Jurkat, Clone E6-1 (cell line): Measurements from ENCODE around the gene RAE1.

ENCODE experiments used
- DNase-seq: peaks from one replicate; pipeline ENCODE4 v3.0.0-alpha.2; 2011; ENCODE audit warnings: low read depth, low spot score
- H3K4me3 ChIP-seq: 2 replicates; pipeline ENCODE4 v1.5.1; 2011; ENCODE audit warnings: mild to moderate bottlenecking, low read length, control low read depth, moderate library complexity

Gene RAE1

DNA sequence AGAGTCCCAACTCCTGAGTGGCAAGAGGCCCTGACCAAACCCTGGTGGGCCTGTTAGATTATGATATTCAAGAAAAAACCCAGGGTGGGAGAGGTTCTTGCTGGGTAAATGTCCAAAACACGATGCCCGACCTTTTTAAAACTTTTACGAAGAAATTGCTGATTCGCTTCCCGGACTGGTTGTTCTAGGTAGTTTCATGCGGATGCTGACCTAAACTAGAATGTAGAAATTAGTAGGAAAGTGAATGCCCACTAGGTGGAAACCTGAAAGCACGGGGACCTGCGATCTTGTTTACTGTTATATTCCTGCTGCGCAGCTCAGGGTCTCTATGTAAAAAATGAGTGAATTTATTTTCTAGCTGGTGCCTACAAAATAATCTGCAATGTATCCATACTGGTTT is 2.3 kb downstream of the RAE1 start:
- H3K4me3 ChIP-seq: no peak overlapping the region
- DNase-seq: no peak

DNA sequence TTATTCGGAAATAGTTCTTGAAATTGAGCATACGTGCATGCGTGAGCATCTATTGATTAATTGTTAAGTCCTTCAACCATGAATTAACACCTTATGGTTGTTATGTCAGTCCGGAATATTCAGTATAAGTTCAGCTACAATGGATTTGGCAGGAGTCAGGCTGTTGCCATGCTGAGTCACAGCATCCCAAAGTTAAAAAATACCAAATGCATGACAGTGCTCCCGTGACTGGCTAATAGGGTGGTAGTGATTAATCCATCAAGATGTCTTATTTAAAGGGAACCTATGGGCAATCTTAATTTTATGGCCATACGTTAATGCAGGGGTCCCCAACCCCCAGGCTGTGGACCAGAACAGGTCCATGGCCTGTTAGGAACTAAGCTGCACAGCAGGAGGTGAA is 10.5 kb downstream of the RAE1 start:
- no peak for DNase-seq
- no peak overlapping the region for H3K4me3 ChIP-seq

DNA sequence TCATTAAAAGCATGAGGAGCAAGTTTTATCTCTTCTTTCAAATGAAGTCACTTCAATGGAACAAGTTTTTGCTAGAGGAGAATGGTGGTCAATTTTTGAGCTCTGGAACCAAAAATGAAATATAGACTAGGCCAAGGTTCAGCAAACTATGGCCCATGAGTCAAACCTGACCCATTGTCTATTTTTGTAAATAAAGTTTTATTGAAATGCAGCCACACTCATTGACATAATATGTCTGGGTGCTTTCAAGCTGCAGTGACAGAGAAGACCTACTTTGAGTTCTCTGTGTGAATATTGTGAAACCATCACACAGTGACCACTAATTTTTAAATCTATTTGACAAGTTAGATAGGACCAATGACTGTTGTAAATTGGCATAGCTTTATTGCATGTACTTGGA is 13.4 kb downstream of the RAE1 start:
- no peak overlapping the region for H3K4me3 ChIP-seq
- DNase-seq: no peak

DNA sequence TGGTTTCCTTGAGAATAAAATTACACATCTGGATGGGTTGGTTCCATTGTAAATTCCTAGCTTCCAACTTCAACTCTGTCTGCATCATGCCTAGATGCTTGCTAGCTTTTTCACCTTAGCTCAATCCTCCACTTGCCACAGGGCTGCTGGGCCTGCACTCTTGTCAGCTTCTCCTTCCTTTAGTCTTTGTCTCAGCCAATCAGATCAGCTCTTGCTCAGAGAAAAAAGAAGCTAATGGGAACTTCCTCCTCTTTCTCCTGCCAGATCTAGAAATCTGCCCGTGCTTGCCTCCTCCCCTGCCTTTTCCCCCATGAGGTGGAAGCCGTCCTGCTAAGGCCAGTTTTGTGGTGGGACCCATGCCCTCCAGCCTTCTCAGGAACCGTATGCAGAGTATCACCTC is 18.5 kb downstream of the RAE1 start:
- H3K4me3 ChIP-seq: no peak overlapping the region
- DNase-seq: peak; percentile 46

DNA sequence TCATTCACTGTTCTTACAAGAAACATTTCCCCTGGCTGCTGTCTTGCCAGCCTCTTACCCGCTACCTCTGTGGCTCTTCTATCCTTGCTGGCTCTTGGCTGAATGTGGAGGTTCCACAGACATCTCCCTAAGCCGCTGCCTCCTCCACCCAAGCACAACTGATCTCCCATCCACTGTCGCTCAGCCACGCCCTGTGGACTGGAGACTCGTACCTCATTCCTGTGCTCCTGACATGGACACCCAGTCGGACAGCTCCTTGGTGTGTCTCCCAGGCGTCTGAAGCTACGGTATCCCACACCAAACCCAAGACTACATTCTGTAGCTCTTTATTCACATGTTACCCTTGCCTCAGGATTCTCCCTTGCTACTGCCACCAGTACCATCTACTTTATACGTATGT is 19.3 kb downstream of the RAE1 start:
- no peak for DNase-seq
- no peak overlapping the region for H3K4me3 ChIP-seq

DNA sequence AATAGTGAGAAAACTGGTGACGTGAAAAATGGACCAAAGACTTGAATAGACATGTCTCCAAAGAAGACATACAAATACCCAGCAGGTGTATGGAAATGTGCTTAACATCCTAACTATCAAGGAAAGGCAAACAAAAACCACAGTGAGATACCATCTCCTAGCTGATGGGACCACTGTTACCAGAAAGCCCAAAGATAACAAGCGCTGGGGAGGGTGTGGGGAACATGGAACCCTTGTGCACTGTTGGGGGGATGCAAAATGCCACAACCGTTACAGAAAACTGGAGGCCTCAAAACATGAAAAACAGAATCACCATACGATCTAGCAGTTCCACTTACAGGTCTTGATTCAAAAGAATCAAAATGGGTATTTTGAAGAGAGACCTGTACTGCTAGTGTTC is 20.3 kb downstream of the RAE1 start:
- H3K4me3 ChIP-seq: no peak overlapping the region; the same call in 1 of the 2 replicates
- DNase-seq: peak; percentile 91

DNA sequence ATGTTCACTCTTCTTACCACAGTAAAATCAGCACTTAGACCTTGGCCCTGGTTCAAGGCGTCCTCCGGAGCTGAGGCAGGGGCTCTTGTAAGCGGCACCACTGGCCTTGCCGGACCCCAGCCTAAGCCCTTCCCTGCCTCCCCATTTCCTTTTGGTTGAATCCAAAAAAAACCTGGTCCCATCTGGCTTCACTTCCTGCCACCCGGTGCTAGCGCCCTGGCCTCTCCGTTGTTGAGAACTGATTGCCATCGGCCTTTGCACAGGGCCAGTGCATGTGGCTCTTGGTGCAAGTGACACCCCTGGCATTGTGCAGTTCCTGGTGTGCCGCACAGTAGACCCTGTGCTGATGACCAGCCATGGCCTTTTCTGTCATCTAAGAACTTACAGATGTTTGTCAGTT is 21.1 kb downstream of the RAE1 start:
- H3K4me3 ChIP-seq: no peak overlapping the region
- DNase-seq: no peak

DNA sequence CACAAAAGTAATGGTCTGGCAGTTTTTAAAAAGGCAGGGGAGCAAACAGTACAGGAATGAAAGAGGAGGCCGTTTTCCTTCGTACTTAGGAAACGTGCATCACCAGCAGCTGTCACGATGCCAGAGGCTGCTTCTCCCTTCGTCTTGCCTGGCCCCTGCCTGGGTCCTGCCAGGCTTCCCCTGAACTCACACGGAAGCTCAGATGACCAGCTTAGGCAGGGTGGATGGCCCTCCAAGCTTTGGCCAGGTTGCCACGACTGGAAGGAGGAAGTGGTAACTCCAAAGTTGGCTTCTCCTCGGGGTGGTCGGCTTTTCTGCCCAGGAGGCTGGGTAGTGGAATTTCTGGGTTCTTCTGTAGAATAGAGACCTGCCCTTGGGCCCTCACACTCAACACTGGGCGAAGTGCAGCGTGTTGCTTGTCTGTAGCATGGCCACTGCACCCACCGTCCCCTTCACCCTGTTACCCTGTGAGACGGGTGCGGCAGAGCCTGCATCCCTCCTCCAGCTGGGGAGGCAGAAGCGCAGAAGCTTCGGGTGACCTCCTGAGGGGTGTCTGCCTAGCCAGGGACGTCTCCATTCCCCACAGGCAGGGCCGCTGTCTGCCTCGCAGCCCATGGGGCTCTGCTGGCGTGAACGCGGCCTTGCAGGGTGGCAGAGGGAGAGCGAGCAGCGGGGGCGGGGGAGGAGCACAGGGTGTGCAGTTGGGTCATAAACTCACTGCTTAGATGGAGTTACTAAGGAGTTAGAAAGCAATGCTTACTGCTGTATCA is 21.7 kb downstream of the RAE1 start:
- H3K4me3 ChIP-seq: no peak overlapping the region
- no peak for DNase-seq

DNA sequence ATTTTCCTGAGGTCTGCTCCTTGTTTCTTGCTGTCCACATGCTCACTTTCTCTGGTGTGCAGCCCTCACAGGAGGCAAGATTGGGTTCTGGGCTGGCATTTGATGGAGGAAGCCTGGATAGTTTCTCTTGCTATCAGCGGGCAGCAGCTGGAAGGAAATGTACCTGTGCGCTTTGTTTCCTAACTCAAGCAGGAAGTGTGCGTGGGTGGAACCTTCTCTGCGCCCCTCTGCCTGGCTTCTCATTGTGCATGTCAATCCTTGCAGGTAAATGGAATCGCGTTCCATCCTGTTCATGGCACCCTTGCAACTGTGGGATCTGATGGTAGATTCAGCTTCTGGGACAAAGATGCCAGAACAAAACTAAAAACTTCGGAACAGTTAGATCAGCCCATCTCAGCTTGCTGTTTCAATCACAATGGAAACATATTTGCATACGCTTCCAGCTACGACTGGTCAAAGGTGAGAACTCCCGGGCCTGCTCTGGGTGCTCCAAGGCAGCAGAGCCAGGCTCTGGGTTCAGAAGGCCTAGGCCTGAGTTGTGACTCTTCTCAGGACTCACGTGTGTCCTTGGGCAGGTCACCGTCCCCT is 23.4 kb downstream of the RAE1 start:
- no peak overlapping the region for H3K4me3 ChIP-seq
- no peak for DNase-seq

DNA sequence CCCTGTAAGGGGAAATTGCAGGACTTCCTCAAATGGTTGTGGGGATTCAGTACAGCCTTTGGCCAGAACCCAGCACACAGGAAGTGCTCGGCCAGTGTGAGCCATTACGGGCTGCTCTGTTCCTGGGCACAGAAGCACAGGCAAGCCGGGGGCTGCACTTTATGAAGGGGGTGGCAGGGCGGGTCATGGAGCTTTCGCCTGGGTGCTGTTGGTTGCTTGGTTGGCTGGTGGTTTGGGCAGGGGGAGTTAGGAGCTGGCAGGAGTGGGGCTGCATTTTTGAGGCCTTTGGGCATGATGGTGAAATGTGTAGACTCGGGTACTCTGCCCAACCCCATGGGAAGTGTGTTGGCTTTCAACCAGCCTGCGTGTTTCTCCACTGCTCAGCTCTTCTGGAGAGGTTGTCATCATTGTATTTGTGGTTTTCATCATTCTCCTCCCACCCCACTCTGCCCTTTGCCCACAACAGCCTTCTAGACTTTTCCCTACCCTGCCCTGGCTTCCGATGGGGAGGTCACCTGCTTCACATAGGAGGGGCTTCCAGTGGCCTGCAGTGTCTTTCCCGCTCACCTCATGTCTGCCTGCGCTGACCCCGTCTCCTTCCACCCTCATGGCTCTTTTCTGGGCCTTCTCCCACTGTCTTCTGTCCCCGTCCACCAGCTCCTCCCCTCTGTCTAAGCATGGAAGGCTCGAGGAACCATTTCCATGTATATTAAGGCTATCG is 24.0 kb downstream of the RAE1 start:
- no peak for DNase-seq
- no peak overlapping the region for H3K4me3 ChIP-seq

DNA sequence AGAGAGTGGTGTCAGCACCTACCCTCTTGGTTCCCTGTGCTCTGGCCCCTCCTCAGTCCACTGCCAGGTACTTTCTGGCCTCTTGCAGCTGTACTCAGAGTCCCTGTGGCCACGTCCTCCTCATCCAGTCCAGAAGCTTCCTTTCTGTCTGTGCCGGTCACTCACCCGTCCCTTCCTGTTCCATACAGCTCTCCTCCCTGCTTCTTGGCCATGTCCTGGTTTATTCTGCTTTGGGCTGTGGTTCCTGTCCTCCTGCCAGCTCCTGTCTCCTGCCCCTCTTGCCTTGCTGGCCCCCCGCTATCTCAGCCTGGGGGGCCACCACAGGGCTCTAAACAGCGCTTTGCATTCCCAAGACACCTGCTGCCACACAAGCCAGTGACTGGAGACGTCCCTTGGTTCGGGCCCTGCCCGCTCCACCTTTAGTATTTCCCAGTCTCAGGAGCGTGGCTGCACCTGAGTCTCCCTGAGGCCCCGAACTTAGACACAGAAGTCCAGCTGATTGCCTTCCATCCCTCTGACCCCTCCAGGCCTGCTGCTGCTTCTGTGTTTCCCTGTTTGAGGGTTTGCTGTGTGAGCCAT is 24.7 kb downstream of the RAE1 start:
- no peak overlapping the region for H3K4me3 ChIP-seq

DNA sequence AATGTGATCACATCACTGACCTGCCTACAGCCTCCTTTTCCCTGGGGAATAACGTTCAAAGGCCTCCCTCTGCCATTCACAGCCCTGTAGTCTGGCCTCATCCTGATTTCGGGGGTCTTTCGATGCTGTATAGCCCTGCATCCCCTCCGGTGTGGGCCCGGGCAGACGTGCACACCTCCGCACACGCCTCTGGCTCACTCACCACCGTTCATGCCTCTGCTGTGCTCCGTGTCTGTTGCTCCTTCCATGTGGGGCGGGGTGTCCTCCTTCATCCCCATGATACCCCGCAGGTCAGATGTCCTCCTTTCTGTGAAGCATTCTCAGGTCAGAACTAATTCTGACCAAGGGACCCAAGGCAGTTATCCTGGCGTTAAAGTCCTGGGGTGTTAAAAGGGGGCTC is 26.3 kb downstream of the RAE1 start:
- H3K4me3 ChIP-seq: no peak overlapping the region
- no peak for DNase-seq

More for the DNA sequence above, 24.7 kb downstream of the RAE1 start:
- no peak for DNase-seq

DNA sequence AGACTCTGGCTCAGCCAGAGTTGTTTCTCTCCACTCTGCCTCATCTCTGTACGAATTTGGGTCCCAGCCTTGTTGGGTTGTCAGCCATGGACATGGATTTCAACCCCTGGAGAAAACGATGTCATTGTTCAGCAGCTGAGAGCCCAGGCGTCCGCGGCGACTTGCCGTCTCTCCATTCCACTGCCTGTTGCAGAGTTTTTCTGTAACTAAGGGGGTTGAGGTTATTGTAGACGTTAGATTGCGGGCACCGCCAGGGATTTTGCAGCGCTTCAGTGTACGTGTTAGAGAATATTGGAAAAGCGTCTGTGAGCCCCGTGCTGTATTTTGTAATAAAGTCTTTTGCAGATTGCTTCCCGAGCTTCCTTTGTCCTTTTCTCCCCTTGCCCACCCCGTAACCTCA is 27.1 kb downstream of the RAE1 start:
- no peak for DNase-seq
- no peak overlapping the region for H3K4me3 ChIP-seq

DNA sequence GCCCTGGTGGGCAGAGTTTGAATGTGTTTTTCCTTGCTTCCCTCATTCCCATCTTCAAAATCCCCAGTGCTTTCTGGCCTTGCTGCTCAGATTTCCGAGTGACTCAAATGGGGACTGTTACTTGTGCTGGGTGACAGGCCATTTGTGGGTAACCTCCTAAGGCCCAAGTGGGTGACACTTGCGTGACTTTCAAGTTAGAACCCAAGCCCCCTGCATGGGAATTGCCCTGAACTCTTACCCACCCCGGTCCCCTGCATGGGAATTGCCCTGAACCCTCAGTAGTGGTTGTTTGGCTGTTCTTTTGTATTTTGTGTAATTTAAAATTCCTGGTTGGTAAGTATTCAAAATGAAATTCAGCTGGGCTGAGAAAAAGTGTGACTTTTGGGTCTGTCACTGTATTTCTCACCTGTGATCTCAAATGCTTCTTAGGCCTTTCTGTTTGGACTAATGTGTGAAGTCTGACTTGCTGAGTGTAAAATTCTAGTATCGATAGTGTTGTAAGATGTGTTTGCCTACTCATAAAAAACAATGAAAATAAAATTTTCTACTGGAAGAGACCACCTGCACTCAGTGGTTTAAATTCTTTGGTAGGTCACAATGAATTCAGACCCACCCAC is 27.7 kb downstream of the RAE1 start:
- H3K4me3 ChIP-seq: no peak overlapping the region
- no peak for DNase-seq

DNA sequence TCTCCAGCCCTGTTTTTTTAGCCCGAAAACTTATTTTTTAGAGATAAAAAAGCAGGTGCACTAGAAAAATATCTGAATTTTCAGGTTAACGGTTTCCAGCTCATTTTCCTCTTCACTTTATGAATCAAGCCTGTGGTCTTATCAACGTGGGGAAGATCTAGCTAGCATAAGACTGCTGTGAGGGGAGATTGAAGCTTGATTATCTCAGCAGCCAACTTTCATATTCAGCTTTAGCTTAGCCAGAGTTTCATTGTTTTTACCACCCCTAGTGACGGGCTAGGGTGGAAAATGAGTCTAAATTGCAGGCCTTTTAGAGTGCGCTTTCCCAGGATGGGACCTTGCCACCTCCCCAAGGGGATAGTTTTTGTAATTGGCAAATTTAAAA is 28.2 kb downstream of the RAE1 start:
- peak; percentile 58 for DNase-seq
- H3K4me3 ChIP-seq: no peak overlapping the region

DNA sequence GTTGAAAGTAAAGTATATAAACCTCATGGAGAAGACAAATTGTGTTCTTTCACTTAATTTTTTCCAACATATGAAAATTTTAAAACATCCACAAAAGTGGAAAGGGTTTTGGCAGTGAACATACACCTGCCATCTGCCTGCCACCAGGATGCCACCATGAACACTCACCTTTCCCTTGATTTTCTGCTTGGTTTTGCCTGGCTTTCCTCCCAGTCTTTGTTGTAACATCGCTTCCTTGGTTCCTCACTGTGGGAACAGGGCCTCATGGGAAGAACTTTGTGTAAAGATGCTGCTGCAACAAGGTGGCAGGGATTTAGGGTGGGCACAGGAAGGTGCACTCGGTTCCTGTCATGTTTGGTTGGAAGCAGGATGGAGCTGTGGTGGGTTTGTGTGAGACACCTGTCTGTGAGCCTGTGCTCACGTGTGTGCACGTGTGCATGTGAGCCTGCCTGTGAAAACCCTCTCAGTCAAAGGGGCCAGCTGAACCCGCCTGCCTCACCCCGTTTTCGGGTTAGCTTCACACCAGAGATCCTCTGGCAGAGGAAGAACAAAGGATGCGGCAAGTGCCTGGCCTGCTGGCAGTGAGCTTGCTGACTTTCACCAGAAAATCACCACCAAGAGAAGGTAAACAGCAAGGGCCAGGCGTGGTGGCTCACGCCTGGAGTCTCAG is 29.2 kb downstream of the RAE1 start:
- peak; percentile 61 for DNase-seq
- no peak overlapping the region for H3K4me3 ChIP-seq

DNA sequence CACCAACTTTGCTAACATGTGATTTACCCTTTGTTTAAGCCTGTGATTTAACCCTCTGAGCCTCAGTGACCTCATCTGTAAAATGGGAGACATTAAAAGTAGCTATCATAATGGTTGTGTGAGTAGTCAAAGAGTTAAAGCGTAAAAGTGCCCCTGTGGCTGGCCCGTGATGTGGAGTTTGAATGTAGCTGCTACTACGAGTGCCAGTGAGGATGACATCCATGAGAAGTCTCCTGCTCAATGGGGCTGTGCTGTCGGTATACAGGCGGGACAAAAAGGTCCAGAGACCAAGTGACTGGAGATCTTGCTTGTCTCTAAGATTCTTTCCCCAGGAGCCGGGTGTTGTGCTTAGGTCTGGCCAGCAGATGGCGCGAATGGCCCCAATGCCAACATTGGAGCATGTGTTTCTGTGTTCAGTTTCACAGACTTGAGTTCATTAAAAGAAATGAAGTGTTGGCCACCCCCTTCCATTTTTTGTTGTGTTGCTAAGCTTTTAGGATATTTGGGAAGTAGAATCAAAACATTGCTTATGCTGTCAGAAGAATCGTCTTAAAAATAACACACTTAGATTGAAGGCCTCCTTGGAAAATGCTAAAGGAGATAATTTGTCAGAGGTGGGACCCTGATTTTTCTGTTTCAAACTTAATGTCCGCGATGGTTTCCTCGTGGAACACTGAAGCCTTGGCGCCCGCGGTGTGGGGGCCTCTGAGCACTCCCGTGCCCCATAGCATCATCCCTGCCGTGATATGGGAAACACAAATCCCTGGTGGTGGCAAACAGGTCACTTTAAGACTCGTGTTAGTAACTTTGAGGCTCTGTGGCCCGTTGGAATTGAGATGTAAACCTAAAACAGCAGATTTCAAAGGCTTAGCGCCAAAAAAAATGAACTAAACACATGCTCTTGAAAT is 30.8 kb downstream of the RAE1 start:
- DNase-seq: peak; percentile 74
- H3K4me3 ChIP-seq: no peak overlapping the region

DNA sequence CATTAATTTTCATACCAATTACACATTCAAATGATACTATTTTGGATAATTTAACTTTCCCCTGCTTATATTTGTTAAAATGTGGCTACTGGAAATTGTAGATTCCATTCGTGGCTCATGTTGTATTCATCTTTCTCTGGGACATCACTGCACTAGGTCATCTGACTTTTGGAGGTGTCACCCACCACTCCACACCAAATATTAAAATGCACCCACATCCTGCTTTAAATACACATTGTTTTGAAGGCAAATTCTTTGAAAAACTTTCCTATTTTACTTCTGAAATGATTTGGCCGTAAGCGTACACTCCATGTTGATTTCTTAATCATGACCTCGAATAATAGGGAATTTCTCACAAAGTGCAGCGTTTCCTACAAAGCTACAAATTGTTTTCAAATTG is 31.5 kb downstream of the RAE1 start:
- no peak for DNase-seq
- H3K4me3 ChIP-seq: no peak overlapping the region
